SK-N-SH (cell line): Measurements from ENCODE around the gene TSSK2. TPM values are rescaled to one million over a fixed set of nuclear protein-coding genes. Genes with fewer than 3 reads are reported as not detected.

Experiments used
- CTCF ChIA-PET: fragments of 300-600, 350-600 bp; formaldehyde crosslinking; extraction: SDS; loops from one replicate; lab custom pipeline; 2021; lab: Yijun Ruan, JAX
- POLR2A ChIA-PET: fragments of 350-600 bp; sonication (Branson Sonifier 250); formaldehyde crosslinking; extraction: SDS; loops from one replicate; lab custom pipeline; 2020; ENCODE audit warnings: antibody characterized with exemption, inconsistent platforms; lab: Yijun Ruan, JAX
- DNase-seq: peaks from one replicate; pipeline ENCODE4 v3.0.0; 2012
- H2AFZ ChIP-seq: fragments of 200-600 bp; sonication (generic); 2 replicates; pipeline ENCODE4 v1.8.1; 2016; ENCODE audit warnings: antibody characterized with exemption, mild to moderate bottlenecking, low read depth
- H3F3A ChIP-seq: fragments of 200-600 bp; sonication (generic); replicated peaks from 2 replicates; pipeline ENCODE3; 2016; ENCODE audit warnings: antibody characterized with exemption, mild to moderate bottlenecking; ENCODE audit not compliant: insufficient read depth
- H3K27ac ChIP-seq, 2 experiments: fragments of 200-500 bp in 1 of 2; fragments of 200-600 bp in 1 of 2; sonication (Bioruptor generic) in 1 of 2; sonication (generic), shearing (Covaris generic) in 1 of 2; 2 replicates each; pipeline versions ENCODE4 v1.5.1 to v1.6.1; 2014 to 2016; ENCODE audit warnings: low read depth in 2 of 2, inconsistent platforms in 1 of 2, low read length in 1 of 2, mild to moderate bottlenecking in 1 of 2, mixed read lengths in 1 of 2
- H3K27me3 ChIP-seq: fragments of 200-600 bp; sonication (generic), shearing (Covaris generic); 2 replicates; pipeline ENCODE4 v1.6.1; 2016; ENCODE audit warnings: mixed run types; ENCODE audit not compliant: insufficient read depth
- H3K36me3 ChIP-seq, 2 experiments: fragments of 200-500 bp in 1 of 2; fragments of 200-600 bp in 1 of 2; sonication (Bioruptor generic) in 1 of 2; sonication (generic) in 1 of 2; replicated peaks in 1 of 2; 2 replicates each; pipeline versions ENCODE3 to v1.5.1; 2014 to 2016; ENCODE audit warnings: low read length in 1 of 2, mild to moderate bottlenecking in 1 of 2; ENCODE audit not compliant: insufficient read depth in 2 of 2, control insufficient read depth in 1 of 2
- H3K4me1 ChIP-seq, 2 experiments: fragments of 200-500 bp in 1 of 2; fragments of 200-600 bp in 1 of 2; sonication (Bioruptor generic) in 1 of 2; sonication (generic), shearing (Covaris generic) in 1 of 2; 2 replicates each; pipeline versions ENCODE4 v1.5.1 to v1.6.1; 2014 to 2016; ENCODE audit warnings: low read depth in 1 of 2, low read length in 1 of 2, mixed run types in 1 of 2; ENCODE audit not compliant: insufficient read depth in 2 of 2, control insufficient read depth in 1 of 2
- H3K4me2 ChIP-seq: fragments of 200-600 bp; sonication (generic), shearing (Covaris generic); 2 replicates; pipeline ENCODE4 v1.6.1; 2017; ENCODE audit warnings: mixed run types
- H3K4me3 ChIP-seq, 2 experiments: fragments of 200-500 bp in 1 of 2; fragments of 200-600 bp in 1 of 2; sonication (Bioruptor generic) in 1 of 2; sonication (generic), shearing (Covaris generic) in 1 of 2; 2 replicates each; pipeline versions ENCODE4 v1.5.1 to v1.8.1; 2014 to 2016; ENCODE audit warnings: low read depth in 2 of 2, inconsistent platforms in 1 of 2, low read length in 1 of 2, mild to moderate bottlenecking in 1 of 2, mixed read lengths in 1 of 2, moderate library complexity in 1 of 2
- H3K79me2 ChIP-seq: fragments of 200-600 bp; sonication (generic); 2 replicates; pipeline ENCODE4 v1.8.1; 2017; ENCODE audit warnings: mild to moderate bottlenecking; ENCODE audit not compliant: insufficient read depth
- H3K9ac ChIP-seq: fragments of 200-600 bp; sonication (generic); 2 replicates; pipeline ENCODE4 v1.6.1; 2017; ENCODE audit warnings: mixed run types
- H3K9me2 ChIP-seq: fragments of 200-600 bp; sonication (generic); 2 replicates; pipeline ENCODE4 v1.6.1; 2017; ENCODE audit warnings: mixed run types
- H3K9me3 ChIP-seq: fragments of 200-600 bp; sonication (generic); 2 replicates; pipeline ENCODE4 v1.6.1; 2017; ENCODE audit warnings: mixed run types, mild to moderate bottlenecking, moderate library complexity
- H4K20me1 ChIP-seq: fragments of 200-600 bp; sonication (generic); 2 replicates; pipeline ENCODE4 v1.6.1; 2017; ENCODE audit warnings: mild to moderate bottlenecking, mixed run types; ENCODE audit not compliant: insufficient read depth
- CHD2 ChIP-seq: fragments of 150-350 bp; IDR thresholded peaks from 2 replicates; pipeline ENCODE4 v1.6.1; 2018; ENCODE audit warnings: low read length; ENCODE audit not compliant: partially characterized antibody
- FOXJ3 ChIP-seq: sonication (generic); formaldehyde crosslinking; IDR thresholded peaks from 2 replicates; pipeline ENCODE4 v1.5.1; 2020; ENCODE audit warnings: mild to moderate bottlenecking, missing genetic modification reagents
- GATA2 ChIP-seq: sonication (generic); formaldehyde crosslinking; IDR thresholded peaks from 2 replicates; pipeline ENCODE4 v1.5.0; 2020; ENCODE audit warnings: mild to moderate bottlenecking, missing genetic modification reagents
- MAX ChIP-seq: IDR thresholded peaks from 2 replicates; pipeline ENCODE4 v1.4.0; 2012; ENCODE audit warnings: low read depth
- NFIC ChIP-seq: IDR thresholded peaks from 2 replicates; pipeline ENCODE4 v1.4.0; 2012; ENCODE audit warnings: borderline replicate concordance
- NRF1 ChIP-seq: IDR thresholded peaks from 2 replicates; pipeline ENCODE4 v1.6.1; 2012; ENCODE audit warnings: low read depth, mild to moderate bottlenecking, low read length
- PBX3 ChIP-seq: IDR thresholded peaks from 2 replicates; pipeline ENCODE4; 2012
- RAD21 ChIP-seq: IDR thresholded peaks from 2 replicates; pipeline ENCODE4 v1.6.1; 2012; ENCODE audit warnings: mild to moderate bottlenecking, low read length
- RXRA ChIP-seq: IDR thresholded peaks from 2 replicates; pipeline ENCODE4 v1.4.0; 2012; ENCODE audit warnings: low read depth, mild to moderate bottlenecking, borderline replicate concordance
- SIN3A ChIP-seq: IDR thresholded peaks from 2 replicates; pipeline ENCODE4 v1.6.1; 2012; ENCODE audit warnings: low read depth, mild to moderate bottlenecking, low read length, moderate library complexity, borderline replicate concordance
- SMC3 ChIP-seq: IDR thresholded peaks from 2 replicates; pipeline ENCODE4 v1.6.1; 2012; ENCODE audit warnings: low read depth, low read length, improper control_type of control experiment
- ZBTB33 ChIP-seq: IDR thresholded peaks from 2 replicates; pipeline ENCODE4 v1.4.0; 2012; ENCODE audit warnings: low read depth, borderline replicate concordance
- WGBS: methylation state at CpG from one replicate; pipeline ENCODE4 v1.1.6; 2017; ENCODE audit warnings: low lambda C conversion rate; 5-methylcytosine and 5-hydroxymethylcytosine counted together
- polyA plus RNA-seq, 3 experiments: library from polyadenylated mRNA; depleted of rRNA; stranded (reverse); fragments of >200 nt; gene quantifications; 2 replicates each; pipeline ENCODE4 v1.2.3, GENCODE V29; 2012
- TF ChIP-seq, protein P1 (sequence below): IDR thresholded peaks from 2 replicates; pipeline ENCODE4 v1.6.1; 2012; ENCODE audit warnings: mild to moderate bottlenecking, low read depth, low read length, moderate library complexity

TSSK2 gene
- polyA plus RNA-seq, 1 of the 3 experiments (the other 2 are of a cell fraction) = not detected

- CTCF ChIA-PET = interaction anchor here (0.8 to 2.1 kb wide), 3 partner anchors 12 to 53 kb away, joined by 3 to 14 read pairs (median 5); partner anchors contain the start of gene ESS2
- WGBS = 62% methylated on average over 15 of the region's 19 CpGs
Observed at GRCh38 chr22:19126309-19127273, 4.5 kb upstream of the TSSK2 start.

More at GRCh38 chr22:19126309-19127273, 4.5 kb upstream of the TSSK2 start:
- H3F3A ChIP-seq = no peaks in the 10 kb centered on the region
- peaks cover 0 to 6% of the 10 kb centered on the region in 2 experiments; a peak in 1 of 4 replicates for H3K4me1 ChIP-seq
- H3K9ac ChIP-seq = no peak overlapping the region
- H2AFZ ChIP-seq = no peak overlapping the region
- H3K27me3 ChIP-seq = no peaks in the 10 kb centered on the region
- no peak overlapping the region for H3K27ac ChIP-seq
- H3K9me2 ChIP-seq = no peaks in the 10 kb centered on the region
- DNase-seq = no peak
- H3K4me2 ChIP-seq = no peak overlapping the region
- H3K4me3 ChIP-seq = no peak overlapping the region
- H4K20me1 ChIP-seq = peaks cover under 1% of the 10 kb centered on the region; the same call in 1 of the 2 replicates
- H3K79me2 ChIP-seq = peaks cover 5% of the 10 kb centered on the region
- POLR2A ChIA-PET = no interaction called here
- H3K9me3 ChIP-seq = no peaks in the 10 kb centered on the region
- TF ChIP-seq PBX3 (no peak), RXRA (no peak), SIN3A (no peak), GATA2 (no peak), SMC3 (no peak), FOXJ3 (CRISPR knock-in tag) (no peak), CHD2 (no peak), MAX (no peak), NFIC (no peak), RAD21 (no peak), NRF1 (no peak), ZBTB33 (no peak)
- TF ChIP-seq, protein P1, sequence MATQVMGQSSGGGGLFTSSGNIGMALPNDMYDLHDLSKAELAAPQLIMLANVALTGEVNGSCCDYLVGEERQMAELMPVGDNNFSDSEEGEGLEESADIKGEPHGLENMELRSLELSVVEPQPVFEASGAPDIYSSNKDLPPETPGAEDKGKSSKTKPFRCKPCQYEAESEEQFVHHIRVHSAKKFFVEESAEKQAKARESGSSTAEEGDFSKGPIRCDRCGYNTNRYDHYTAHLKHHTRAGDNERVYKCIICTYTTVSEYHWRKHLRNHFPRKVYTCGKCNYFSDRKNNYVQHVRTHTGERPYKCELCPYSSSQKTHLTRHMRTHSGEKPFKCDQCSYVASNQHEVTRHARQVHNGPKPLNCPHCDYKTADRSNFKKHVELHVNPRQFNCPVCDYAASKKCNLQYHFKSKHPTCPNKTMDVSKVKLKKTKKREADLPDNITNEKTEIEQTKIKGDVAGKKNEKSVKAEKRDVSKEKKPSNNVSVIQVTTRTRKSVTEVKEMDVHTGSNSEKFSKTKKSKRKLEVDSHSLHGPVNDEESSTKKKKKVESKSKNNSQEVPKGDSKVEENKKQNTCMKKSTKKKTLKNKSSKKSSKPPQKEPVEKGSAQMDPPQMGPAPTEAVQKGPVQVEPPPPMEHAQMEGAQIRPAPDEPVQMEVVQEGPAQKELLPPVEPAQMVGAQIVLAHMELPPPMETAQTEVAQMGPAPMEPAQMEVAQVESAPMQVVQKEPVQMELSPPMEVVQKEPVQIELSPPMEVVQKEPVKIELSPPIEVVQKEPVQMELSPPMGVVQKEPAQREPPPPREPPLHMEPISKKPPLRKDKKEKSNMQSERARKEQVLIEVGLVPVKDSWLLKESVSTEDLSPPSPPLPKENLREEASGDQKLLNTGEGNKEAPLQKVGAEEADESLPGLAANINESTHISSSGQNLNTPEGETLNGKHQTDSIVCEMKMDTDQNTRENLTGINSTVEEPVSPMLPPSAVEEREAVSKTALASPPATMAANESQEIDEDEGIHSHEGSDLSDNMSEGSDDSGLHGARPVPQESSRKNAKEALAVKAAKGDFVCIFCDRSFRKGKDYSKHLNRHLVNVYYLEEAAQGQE = no peak
- peaks cover 0 to under 1% of the 10 kb centered on the region in 2 experiments for H3K36me3 ChIP-seq
